ENCODE measurements around the gene MRPL14.
A peak's percentile ranks its signal among the peaks of the same experiment; 100 is the strongest.

MRPL14 gene

GRCh38 chr6:44078827-44079671, 48.2 kb downstream of the MRPL14 start:
- peaks cover 28% of the 10 kb centered on the region for H3K4me1 ChIP-seq (ENCODE audit: low read length)
- peak overlapping the region; percentile 65 for H2AFZ ChIP-seq (ENCODE audit: low read length)
- H3K9ac ChIP-seq (ENCODE audit: low read length) = no peak overlapping the region
- H3K9me2 ChIP-seq (replicated peaks; ENCODE audit: insufficient read depth, low read length) = no peaks in the 10 kb centered on the region
- no peaks in the 10 kb centered on the region for H3K27me3 ChIP-seq (replicated peaks; ENCODE audit: insufficient read depth, low read length)
- H3K79me2 ChIP-seq (ENCODE audit: low read length) = no peaks in the 10 kb centered on the region
- TF ChIP-seq EZH2phosphoT487 (IDR thresholded peaks at IDR 0.05; ENCODE audit: low read length) (no peak), CTCF (IDR thresholded peaks at IDR 0.05; ENCODE audit: low read length) (peak; percentile 76)
- H3K9me3 ChIP-seq (replicated peaks; ENCODE audit: insufficient read depth, low read length) = no peaks in the 10 kb centered on the region
- no peaks in the 10 kb centered on the region for H3K36me3 ChIP-seq (replicated peaks; ENCODE audit: insufficient read depth, low read length)
- no peak overlapping the region for H3K4me3 ChIP-seq (ENCODE audit: low read length)
- H4K20me1 ChIP-seq (ENCODE audit: insufficient read depth, low read length) = no peaks in the 10 kb centered on the region
- peak; percentile 68 for DNase-seq
- H3K4me2 ChIP-seq (ENCODE audit: low read depth, low read length) = no peak overlapping the region
- no peak overlapping the region for H3K27ac ChIP-seq (ENCODE audit: low read length)
- peaks cover 8% of the 10 kb centered on the region for H3F3A ChIP-seq (ENCODE audit: insufficient read depth, low read length)

GRCh38 chr6:44078219-44078826, 48.9 kb downstream of the MRPL14 start:
- Histone ChIP-seq H3K27ac (ENCODE audit: low read length) (no peak overlapping the region), H3K36me3 (replicated peaks; ENCODE audit: insufficient read depth, low read length) (no peaks in the 10 kb centered on the region), H3K27me3 (replicated peaks; ENCODE audit: insufficient read depth, low read length) (no peaks in the 10 kb centered on the region), H3K79me2 (ENCODE audit: low read length) (no peaks in the 10 kb centered on the region), H3K4me2 (ENCODE audit: low read depth, low read length) (no peak overlapping the region), H3K4me1 (ENCODE audit: low read length) (peaks cover 33% of the 10 kb centered on the region), H3K9ac (ENCODE audit: low read length) (no peak overlapping the region), H4K20me1 (ENCODE audit: insufficient read depth, low read length) (no peaks in the 10 kb centered on the region), H3K9me3 (replicated peaks; ENCODE audit: insufficient read depth, low read length) (no peaks in the 10 kb centered on the region), H3K9me2 (replicated peaks; ENCODE audit: insufficient read depth, low read length) (no peaks in the 10 kb centered on the region), H3K4me3 (ENCODE audit: low read length) (no peak overlapping the region), H3F3A (ENCODE audit: insufficient read depth, low read length) (peaks cover 13% of the 10 kb centered on the region), H2AFZ (ENCODE audit: low read length) (no peak overlapping the region)
- DNase-seq = no peak
- TF ChIP-seq EZH2 (optimal IDR thresholded peaks at IDR 0.05; ENCODE audit: low read depth, low read length) (no peak), CTCF (IDR thresholded peaks at IDR 0.05; ENCODE audit: low read length) (no peak), EZH2phosphoT487 (IDR thresholded peaks at IDR 0.05; ENCODE audit: low read length) (no peak)

- Histone ChIP-seq H3K27me3 (replicated peaks; ENCODE audit: insufficient read depth, low read length) (no peaks in the 10 kb centered on the region), H3K4me1 (ENCODE audit: low read length) (peaks cover 37% of the 10 kb centered on the region), H3K36me3 (replicated peaks; ENCODE audit: insufficient read depth, low read length) (no peaks in the 10 kb centered on the region), H3K9me2 (replicated peaks; ENCODE audit: insufficient read depth, low read length) (no peaks in the 10 kb centered on the region), H3K9ac (ENCODE audit: low read length) (no peak overlapping the region), H4K20me1 (ENCODE audit: insufficient read depth, low read length) (no peaks in the 10 kb centered on the region), H2AFZ (ENCODE audit: low read length) (no peak overlapping the region), H3K4me2 (ENCODE audit: low read depth, low read length) (no peak overlapping the region), H3F3A (ENCODE audit: insufficient read depth, low read length) (peaks cover 19% of the 10 kb centered on the region), H3K79me2 (ENCODE audit: low read length) (no peaks in the 10 kb centered on the region), H3K9me3 (replicated peaks; ENCODE audit: insufficient read depth, low read length) (no peaks in the 10 kb centered on the region), H3K27ac (ENCODE audit: low read length) (no peak overlapping the region), H3K4me3 (ENCODE audit: low read length) (no peak overlapping the region)
- no peak for TF ChIP-seq CTCF (IDR thresholded peaks at IDR 0.05; ENCODE audit: low read length)
- TF ChIP-seq EZH2phosphoT487 (IDR thresholded peaks at IDR 0.05; ENCODE audit: low read length) = no peak
- no peak for TF ChIP-seq EZH2 (optimal IDR thresholded peaks at IDR 0.05; ENCODE audit: low read depth, low read length)
- no peak for DNase-seq
Measured at GRCh38 chr6:44077214-44077946, 49.9 kb downstream of the MRPL14 start.

Data from MM.1S (cell line).